A549 (cell line): ENCODE results near the gene ZNF827. TPM values are rescaled to one million over a fixed set of nuclear protein-coding genes. Genes with fewer than 3 reads are reported as not detected.

Source experiments
- ATAC-seq, 2 experiments: fragments of 200-7000 bp in 1 of 2; fragments of >200 bp in 1 of 2; cut with Nextera tagmentation in 1 of 2; cut with Tn5 transposase in 1 of 2; 3 replicates each; pipeline versions ENCODE4 v1.8.0 to v1.9.1; 2018 to 2020; ENCODE audit warnings: mild to moderate bottlenecking in 1 of 2, moderate library complexity in 1 of 2
- CTCF ChIA-PET: fragments of 300-600 bp; sonication (Branson Sonifier 250); formaldehyde crosslinking; extraction: SDS; loops from one replicate; lab custom pipeline; 2021; ENCODE audit warnings: antibody characterized with exemption, inconsistent platforms; lab: Yijun Ruan, JAX
- POLR2A ChIA-PET: fragments of 350-600 bp; formaldehyde crosslinking; extraction: SDS; loops from one replicate; lab custom pipeline; 2021; ENCODE audit warnings: antibody characterized with exemption, inconsistent platforms; lab: Yijun Ruan, JAX
- DNase-seq, 2 experiments: peaks; one replicate each; pipeline versions ENCODE4 v3.0.0 to v3.0.0-alpha.2; 2011 to 2016; ENCODE audit warnings: low read depth in 1 of 2, low spot score in 1 of 2
- FAIRE-seq: peaks from 2 replicates; lab custom pipeline; 2011; peaks lifted over from hg19 to GRCh38; lab: Jason Lieb, UNC
- H3K27ac ChIP-seq, 2 experiments: fragments of >200 bp; sonication (Bioruptor Twin); formaldehyde crosslinking; 3 replicates each; pipeline ENCODE4 v1.5.1; 2016 to 2017
- H3K4me1 ChIP-seq: fragments of >200 bp; sonication (Bioruptor Twin); formaldehyde crosslinking; 3 replicates; pipeline ENCODE4 v1.6.1; 2016
- H3K4me2 ChIP-seq: fragments of >200 bp; sonication (Bioruptor Twin); formaldehyde crosslinking; 3 replicates; pipeline ENCODE4 v1.6.1; 2016
- H3K4me3 ChIP-seq: fragments of >200 bp; sonication (Bioruptor Twin); formaldehyde crosslinking; 3 replicates; pipeline ENCODE4 v1.5.1; 2016
- H3K9me3 ChIP-seq: fragments of >200 bp; sonication (Bioruptor Twin); formaldehyde crosslinking; 3 replicates; pipeline ENCODE4 v1.6.1; 2016
- BHLHE40 ChIP-seq: IDR thresholded peaks from 2 replicates; pipeline ENCODE4 v1.6.1; 2012; ENCODE audit warnings: low read depth, low read length, inconsistent platforms
- CBX8 ChIP-seq: fragments of 200-600 bp; sonication (generic); IDR thresholded peaks from 2 replicates; pipeline ENCODE4 v1.6.1; 2016
- CEBPB ChIP-seq, 2 experiments: fragments of >200 bp in 1 of 2; sonication (Bioruptor Twin) in 1 of 2; formaldehyde crosslinking in 1 of 2; IDR thresholded peaks; 2 replicates each; pipeline ENCODE4 v1.6.1; 2012 to 2016
- EHF ChIP-seq: fragments of 250-450 bp; sonication (Bioruptor Pico); IDR thresholded peaks from 2 replicates; pipeline ENCODE4 v1.5.0; 2020; ENCODE audit warnings: mild to moderate bottlenecking
- EHMT2 ChIP-seq: fragments of 200-600 bp; sonication (generic); IDR thresholded peaks from 2 replicates; pipeline ENCODE4 v1.6.1; 2016; ENCODE audit warnings: antibody characterized with exemption, low read depth, mild to moderate bottlenecking, moderate library complexity
- EP300 ChIP-seq, 2 experiments: fragments of >200 bp; sonication (Bioruptor Twin); formaldehyde crosslinking; IDR thresholded peaks; 2 replicates in 1 of 2; 3 replicates in 1 of 2; pipeline ENCODE4 v1.6.1; 2016 to 2017
- FOSB ChIP-seq: fragments of 250-450 bp; sonication (Bioruptor Pico); IDR thresholded peaks from 2 replicates; pipeline ENCODE4 v1.5.0; 2020; ENCODE audit warnings: mild to moderate bottlenecking, moderate library complexity
- FOSL2 ChIP-seq, 2 experiments: fragments of 450-650 bp in 1 of 2; fragments of >200 bp in 1 of 2; sonication (Bioruptor Twin) in 1 of 2; formaldehyde crosslinking; IDR thresholded peaks; 2 replicates each; pipeline versions ENCODE4 v1.5.0 to v1.6.1; 2016 to 2020; ENCODE audit warnings: mild to moderate bottlenecking in 1 of 2, moderate library complexity in 1 of 2
- MAFK ChIP-seq: fragments of 450-650 bp; IDR thresholded peaks from 2 replicates; pipeline ENCODE4 v1.6.1; 2014; ENCODE audit not compliant: partially characterized antibody
- MYC ChIP-seq: IDR thresholded peaks from 2 replicates; pipeline ENCODE4 v1.6.1; 2012; ENCODE audit warnings: mild to moderate bottlenecking, inconsistent platforms, low read length, improper control_type of control experiment, borderline replicate concordance
- NFE2L2 ChIP-seq: fragments of 150-350 bp; conservative IDR thresholded peaks from 2 replicates; pipeline ENCODE4 v1.6.1; 2014; ENCODE audit warnings: low read length
- NPAS2 ChIP-seq: fragments of 250-450 bp; sonication (Bioruptor Pico); IDR thresholded peaks from 2 replicates; pipeline ENCODE4 v1.8.0; 2022; ENCODE audit warnings: mild to moderate bottlenecking, moderate library complexity, borderline replicate concordance
- POLR2A ChIP-seq: IDR thresholded peaks from 2 replicates; pipeline ENCODE4 v1.6.1; 2012; ENCODE audit warnings: mild to moderate bottlenecking, low read length
- RARB ChIP-seq: fragments of 250-450 bp; sonication (Bioruptor Pico); IDR thresholded peaks from 2 replicates; pipeline ENCODE4 v1.8.0; 2021; ENCODE audit warnings: mild to moderate bottlenecking, moderate library complexity
- SMC3 ChIP-seq: fragments of >200 bp; sonication (Bioruptor Twin); formaldehyde crosslinking; IDR thresholded peaks from 3 replicates; pipeline ENCODE4 v1.6.1; 2018; ENCODE audit warnings: inconsistent platforms
- TP53 ChIP-seq: fragments of 250-450 bp; sonication (Bioruptor Pico); IDR thresholded peaks from 2 replicates; pipeline ENCODE4 v1.5.0; 2021; ENCODE audit warnings: mild to moderate bottlenecking, moderate library complexity
- ZC3H11A ChIP-seq: fragments of 450-650 bp; IDR thresholded peaks from 2 replicates; pipeline ENCODE4 v1.6.1; 2014; ENCODE audit warnings: antibody characterized with exemption, mild to moderate bottlenecking
- ZFP36 ChIP-seq: fragments of 450-650 bp; IDR thresholded peaks from 2 replicates; pipeline ENCODE4 v1.6.1; 2014; ENCODE audit warnings: borderline replicate concordance; ENCODE audit not compliant: partially characterized antibody
- WGBS: methylation state at CpG from one replicate; pipeline ENCODE4 v1.1.6; 2017; ENCODE audit errors: missing lambda C conversion rate; 5-methylcytosine and 5-hydroxymethylcytosine counted together
- polyA plus RNA-seq, 4 experiments: library from polyadenylated mRNA; depleted of rRNA in 3 of 4; stranded (reverse); fragments of >200 nt; fragmentation: RNase III in 1 of 4; extraction: RNeasy Plus Mini Kit Qiagen cat#74134 plus additional on column Dnase treatment in 1 of 4; gene quantifications; 2 replicates in 3 of 4; 3 replicates in 1 of 4; pipeline ENCODE4 v1.2.3, GENCODE V29; 2011 to 2017
- TF ChIP-seq, protein P1 (sequence below): fragments of 450-650 bp; IDR thresholded peaks from 2 replicates; pipeline ENCODE4 v1.6.1; 2014; ENCODE audit warnings: antibody characterized with exemption
- TF ChIP-seq, protein P2 (sequence below): IDR thresholded peaks from 2 replicates; pipeline ENCODE4 v1.6.1; 2012
- TF ChIP-seq, protein P3 (sequence below): IDR thresholded peaks from 2 replicates; pipeline ENCODE4 v1.6.1; 2012; ENCODE audit warnings: low read depth, borderline replicate concordance
- TF ChIP-seq, protein P4 (sequence below): fragments of 150-350 bp; IDR thresholded peaks from 2 replicates; pipeline ENCODE4 v1.6.1; 2014; ENCODE audit warnings: low read depth, mild to moderate bottlenecking, low read length
- TF ChIP-seq, protein P5 (sequence below): fragments of 200-600 bp; sonication (generic); IDR thresholded peaks from 2 replicates; pipeline ENCODE4 v1.6.1; 2016; ENCODE audit warnings: antibody characterized with exemption, mild to moderate bottlenecking, moderate library complexity

The ZNF827 gene
- polyA plus RNA-seq, 2 of the 4 experiments (the other 2 are of a cell fraction): 3.8 to 4.2 TPM

GRCh38 chr4:145822581-145822980 lies 116.0 kb downstream of the ZNF827 start:
- Histone ChIP-seq H3K27ac (no peak overlapping the region), H3K4me2 (no peak overlapping the region), H3K9me3 (no peaks in the 10 kb centered on the region), H3K4me1 (no peaks in the 10 kb centered on the region), H3K4me3 (no peak overlapping the region)
- WGBS: 92% methylated on average over 4 of the region's 4 CpGs
- FAIRE-seq: no peak
- ChIA-PET POLR2A (no interaction called here), CTCF (interaction anchor here (0.6 kb wide), 1 partner anchor 72 kb away, joined by 3 read pairs; no protein-coding TSS in a partner anchor)
- no peak for ATAC-seq
- DNase-seq: no peak
- TF ChIP-seq SMC3 (no peak), ZFP36 (no peak), MYC (no peak), CBX8 (no peak), CEBPB (IDR thresholded peaks at IDR 0.05) (no peak), EHMT2 (no peak), NFE2L2 (no peak)
- TF ChIP-seq, protein P1, sequence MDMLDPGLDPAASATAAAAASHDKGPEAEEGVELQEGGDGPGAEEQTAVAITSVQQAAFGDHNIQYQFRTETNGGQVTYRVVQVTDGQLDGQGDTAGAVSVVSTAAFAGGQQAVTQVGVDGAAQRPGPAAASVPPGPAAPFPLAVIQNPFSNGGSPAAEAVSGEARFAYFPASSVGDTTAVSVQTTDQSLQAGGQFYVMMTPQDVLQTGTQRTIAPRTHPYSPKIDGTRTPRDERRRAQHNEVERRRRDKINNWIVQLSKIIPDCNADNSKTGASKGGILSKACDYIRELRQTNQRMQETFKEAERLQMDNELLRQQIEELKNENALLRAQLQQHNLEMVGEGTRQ: no peak
- TF ChIP-seq, protein P2, sequence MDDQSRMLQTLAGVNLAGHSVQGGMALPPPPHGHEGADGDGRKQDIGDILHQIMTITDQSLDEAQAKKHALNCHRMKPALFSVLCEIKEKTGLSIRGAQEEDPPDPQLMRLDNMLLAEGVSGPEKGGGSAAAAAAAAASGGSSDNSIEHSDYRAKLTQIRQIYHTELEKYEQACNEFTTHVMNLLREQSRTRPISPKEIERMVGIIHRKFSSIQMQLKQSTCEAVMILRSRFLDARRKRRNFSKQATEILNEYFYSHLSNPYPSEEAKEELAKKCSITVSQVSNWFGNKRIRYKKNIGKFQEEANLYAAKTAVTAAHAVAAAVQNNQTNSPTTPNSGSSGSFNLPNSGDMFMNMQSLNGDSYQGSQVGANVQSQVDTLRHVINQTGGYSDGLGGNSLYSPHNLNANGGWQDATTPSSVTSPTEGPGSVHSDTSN: no peak
- TF ChIP-seq, protein P3, sequence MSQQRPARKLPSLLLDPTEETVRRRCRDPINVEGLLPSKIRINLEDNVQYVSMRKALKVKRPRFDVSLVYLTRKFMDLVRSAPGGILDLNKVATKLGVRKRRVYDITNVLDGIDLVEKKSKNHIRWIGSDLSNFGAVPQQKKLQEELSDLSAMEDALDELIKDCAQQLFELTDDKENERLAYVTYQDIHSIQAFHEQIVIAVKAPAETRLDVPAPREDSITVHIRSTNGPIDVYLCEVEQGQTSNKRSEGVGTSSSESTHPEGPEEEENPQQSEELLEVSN: no peak

DNA sequence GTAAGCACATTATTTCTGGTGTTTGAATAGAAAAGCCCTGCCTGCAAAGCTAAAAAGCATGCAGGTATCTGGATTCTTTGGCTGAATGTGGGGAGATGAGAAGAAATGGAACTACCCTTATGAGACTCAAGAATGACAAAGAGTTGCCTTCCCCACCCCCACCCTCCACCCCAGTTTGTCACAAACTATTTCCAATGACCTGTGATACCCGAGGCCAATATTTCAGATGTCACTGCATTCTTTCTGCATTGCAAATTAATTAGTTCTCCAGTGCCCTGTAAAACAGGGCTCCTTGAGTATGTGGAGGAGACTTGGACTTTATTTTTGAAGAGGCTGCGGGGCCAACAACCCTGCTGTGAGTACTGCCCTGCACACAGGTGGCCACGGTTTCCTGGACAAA lies 116.4 kb downstream of the ZNF827 start:
- no peaks in the 10 kb centered on the region for H3K4me1 ChIP-seq
- H3K4me2 ChIP-seq: no peak overlapping the region
- H3K9me3 ChIP-seq: no peaks in the 10 kb centered on the region
- ATAC-seq: no peak
- CTCF ChIA-PET: no interaction called here
- no peak overlapping the region for H3K4me3 ChIP-seq
- WGBS: 92% methylated on average over 3 of the region's 3 CpGs
- TF ChIP-seq POLR2A (no peak), MYC (no peak), MAFK (no peak), FOSB (CRISPR knock-in tag) (no peak), RARB (CRISPR knock-in tag) (no peak), BHLHE40 (no peak), ZC3H11A (no peak), NPAS2 (CRISPR knock-in tag) (no peak), EP300 (IDR thresholded peaks at IDR 0.05) (no peak), TP53 (CRISPR knock-in tag) (no peak), EHF (CRISPR knock-in tag) (no peak), FOSL2 (IDR thresholded peaks at IDR 0.05) (no peak), FOSL2 (CRISPR knock-in tag; IDR thresholded peaks at IDR 0.05) (no peak)
- TF ChIP-seq, protein P2: no peak
- TF ChIP-seq, protein P4, sequence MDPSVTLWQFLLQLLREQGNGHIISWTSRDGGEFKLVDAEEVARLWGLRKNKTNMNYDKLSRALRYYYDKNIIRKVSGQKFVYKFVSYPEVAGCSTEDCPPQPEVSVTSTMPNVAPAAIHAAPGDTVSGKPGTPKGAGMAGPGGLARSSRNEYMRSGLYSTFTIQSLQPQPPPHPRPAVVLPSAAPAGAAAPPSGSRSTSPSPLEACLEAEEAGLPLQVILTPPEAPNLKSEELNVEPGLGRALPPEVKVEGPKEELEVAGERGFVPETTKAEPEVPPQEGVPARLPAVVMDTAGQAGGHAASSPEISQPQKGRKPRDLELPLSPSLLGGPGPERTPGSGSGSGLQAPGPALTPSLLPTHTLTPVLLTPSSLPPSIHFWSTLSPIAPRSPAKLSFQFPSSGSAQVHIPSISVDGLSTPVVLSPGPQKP: no peak
- TF ChIP-seq, protein P1: no peak
- TF ChIP-seq, protein P5, sequence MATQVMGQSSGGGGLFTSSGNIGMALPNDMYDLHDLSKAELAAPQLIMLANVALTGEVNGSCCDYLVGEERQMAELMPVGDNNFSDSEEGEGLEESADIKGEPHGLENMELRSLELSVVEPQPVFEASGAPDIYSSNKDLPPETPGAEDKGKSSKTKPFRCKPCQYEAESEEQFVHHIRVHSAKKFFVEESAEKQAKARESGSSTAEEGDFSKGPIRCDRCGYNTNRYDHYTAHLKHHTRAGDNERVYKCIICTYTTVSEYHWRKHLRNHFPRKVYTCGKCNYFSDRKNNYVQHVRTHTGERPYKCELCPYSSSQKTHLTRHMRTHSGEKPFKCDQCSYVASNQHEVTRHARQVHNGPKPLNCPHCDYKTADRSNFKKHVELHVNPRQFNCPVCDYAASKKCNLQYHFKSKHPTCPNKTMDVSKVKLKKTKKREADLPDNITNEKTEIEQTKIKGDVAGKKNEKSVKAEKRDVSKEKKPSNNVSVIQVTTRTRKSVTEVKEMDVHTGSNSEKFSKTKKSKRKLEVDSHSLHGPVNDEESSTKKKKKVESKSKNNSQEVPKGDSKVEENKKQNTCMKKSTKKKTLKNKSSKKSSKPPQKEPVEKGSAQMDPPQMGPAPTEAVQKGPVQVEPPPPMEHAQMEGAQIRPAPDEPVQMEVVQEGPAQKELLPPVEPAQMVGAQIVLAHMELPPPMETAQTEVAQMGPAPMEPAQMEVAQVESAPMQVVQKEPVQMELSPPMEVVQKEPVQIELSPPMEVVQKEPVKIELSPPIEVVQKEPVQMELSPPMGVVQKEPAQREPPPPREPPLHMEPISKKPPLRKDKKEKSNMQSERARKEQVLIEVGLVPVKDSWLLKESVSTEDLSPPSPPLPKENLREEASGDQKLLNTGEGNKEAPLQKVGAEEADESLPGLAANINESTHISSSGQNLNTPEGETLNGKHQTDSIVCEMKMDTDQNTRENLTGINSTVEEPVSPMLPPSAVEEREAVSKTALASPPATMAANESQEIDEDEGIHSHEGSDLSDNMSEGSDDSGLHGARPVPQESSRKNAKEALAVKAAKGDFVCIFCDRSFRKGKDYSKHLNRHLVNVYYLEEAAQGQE: no peak
- TF ChIP-seq, all 56 proteins: peak for 0
- FAIRE-seq (no peak), DNase-seq (no peak)
- POLR2A ChIA-PET: no interaction called here
- H3K27ac ChIP-seq: no peak overlapping the region
